ENCODE results near the gene FAM53A.

FAM53A gene

GRCh38 chr4:1660948-1661677, 23.0 kb downstream of the FAM53A start:
- TF ChIP-seq FOXM1 (IDR thresholded peaks at IDR 0.05; ENCODE audit: borderline replicate concordance, low read depth): no peak
- TF ChIP-seq MAX (IDR thresholded peaks at IDR 0.05): no peak
- TF ChIP-seq, protein P1, sequence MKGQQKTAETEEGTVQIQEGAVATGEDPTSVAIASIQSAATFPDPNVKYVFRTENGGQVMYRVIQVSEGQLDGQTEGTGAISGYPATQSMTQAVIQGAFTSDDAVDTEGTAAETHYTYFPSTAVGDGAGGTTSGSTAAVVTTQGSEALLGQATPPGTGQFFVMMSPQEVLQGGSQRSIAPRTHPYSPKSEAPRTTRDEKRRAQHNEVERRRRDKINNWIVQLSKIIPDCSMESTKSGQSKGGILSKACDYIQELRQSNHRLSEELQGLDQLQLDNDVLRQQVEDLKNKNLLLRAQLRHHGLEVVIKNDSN (IDR thresholded peaks at IDR 0.05): no peak
- no peak for TF ChIP-seq CREB1 (IDR thresholded peaks at IDR 0.05; ENCODE audit: low read depth)
- no peak for TF ChIP-seq RAD21 (IDR thresholded peaks at IDR 0.05; ENCODE audit: low read depth)
- TF ChIP-seq, protein P2, sequence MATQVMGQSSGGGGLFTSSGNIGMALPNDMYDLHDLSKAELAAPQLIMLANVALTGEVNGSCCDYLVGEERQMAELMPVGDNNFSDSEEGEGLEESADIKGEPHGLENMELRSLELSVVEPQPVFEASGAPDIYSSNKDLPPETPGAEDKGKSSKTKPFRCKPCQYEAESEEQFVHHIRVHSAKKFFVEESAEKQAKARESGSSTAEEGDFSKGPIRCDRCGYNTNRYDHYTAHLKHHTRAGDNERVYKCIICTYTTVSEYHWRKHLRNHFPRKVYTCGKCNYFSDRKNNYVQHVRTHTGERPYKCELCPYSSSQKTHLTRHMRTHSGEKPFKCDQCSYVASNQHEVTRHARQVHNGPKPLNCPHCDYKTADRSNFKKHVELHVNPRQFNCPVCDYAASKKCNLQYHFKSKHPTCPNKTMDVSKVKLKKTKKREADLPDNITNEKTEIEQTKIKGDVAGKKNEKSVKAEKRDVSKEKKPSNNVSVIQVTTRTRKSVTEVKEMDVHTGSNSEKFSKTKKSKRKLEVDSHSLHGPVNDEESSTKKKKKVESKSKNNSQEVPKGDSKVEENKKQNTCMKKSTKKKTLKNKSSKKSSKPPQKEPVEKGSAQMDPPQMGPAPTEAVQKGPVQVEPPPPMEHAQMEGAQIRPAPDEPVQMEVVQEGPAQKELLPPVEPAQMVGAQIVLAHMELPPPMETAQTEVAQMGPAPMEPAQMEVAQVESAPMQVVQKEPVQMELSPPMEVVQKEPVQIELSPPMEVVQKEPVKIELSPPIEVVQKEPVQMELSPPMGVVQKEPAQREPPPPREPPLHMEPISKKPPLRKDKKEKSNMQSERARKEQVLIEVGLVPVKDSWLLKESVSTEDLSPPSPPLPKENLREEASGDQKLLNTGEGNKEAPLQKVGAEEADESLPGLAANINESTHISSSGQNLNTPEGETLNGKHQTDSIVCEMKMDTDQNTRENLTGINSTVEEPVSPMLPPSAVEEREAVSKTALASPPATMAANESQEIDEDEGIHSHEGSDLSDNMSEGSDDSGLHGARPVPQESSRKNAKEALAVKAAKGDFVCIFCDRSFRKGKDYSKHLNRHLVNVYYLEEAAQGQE (IDR thresholded peaks at IDR 0.05; ENCODE audit: low read depth): no peak
- no peak for TF ChIP-seq NFIC (IDR thresholded peaks at IDR 0.05)
- TF ChIP-seq EGR1 (IDR thresholded peaks at IDR 0.05): no peak
- no peak for TF ChIP-seq ZBTB7A (IDR thresholded peaks at IDR 0.05; ENCODE audit: low read depth)
- TF ChIP-seq TAF1 (IDR thresholded peaks at IDR 0.05; ENCODE audit: low read depth): no peak
- no peak for TF ChIP-seq EP300 (IDR thresholded peaks at IDR 0.05; ENCODE audit: borderline replicate concordance)
- TF ChIP-seq YY1 (IDR thresholded peaks at IDR 0.05; ENCODE audit: low read depth): no peak
- no peak for TF ChIP-seq TCF12 (IDR thresholded peaks at IDR 0.05; ENCODE audit: low read depth)

DNA sequence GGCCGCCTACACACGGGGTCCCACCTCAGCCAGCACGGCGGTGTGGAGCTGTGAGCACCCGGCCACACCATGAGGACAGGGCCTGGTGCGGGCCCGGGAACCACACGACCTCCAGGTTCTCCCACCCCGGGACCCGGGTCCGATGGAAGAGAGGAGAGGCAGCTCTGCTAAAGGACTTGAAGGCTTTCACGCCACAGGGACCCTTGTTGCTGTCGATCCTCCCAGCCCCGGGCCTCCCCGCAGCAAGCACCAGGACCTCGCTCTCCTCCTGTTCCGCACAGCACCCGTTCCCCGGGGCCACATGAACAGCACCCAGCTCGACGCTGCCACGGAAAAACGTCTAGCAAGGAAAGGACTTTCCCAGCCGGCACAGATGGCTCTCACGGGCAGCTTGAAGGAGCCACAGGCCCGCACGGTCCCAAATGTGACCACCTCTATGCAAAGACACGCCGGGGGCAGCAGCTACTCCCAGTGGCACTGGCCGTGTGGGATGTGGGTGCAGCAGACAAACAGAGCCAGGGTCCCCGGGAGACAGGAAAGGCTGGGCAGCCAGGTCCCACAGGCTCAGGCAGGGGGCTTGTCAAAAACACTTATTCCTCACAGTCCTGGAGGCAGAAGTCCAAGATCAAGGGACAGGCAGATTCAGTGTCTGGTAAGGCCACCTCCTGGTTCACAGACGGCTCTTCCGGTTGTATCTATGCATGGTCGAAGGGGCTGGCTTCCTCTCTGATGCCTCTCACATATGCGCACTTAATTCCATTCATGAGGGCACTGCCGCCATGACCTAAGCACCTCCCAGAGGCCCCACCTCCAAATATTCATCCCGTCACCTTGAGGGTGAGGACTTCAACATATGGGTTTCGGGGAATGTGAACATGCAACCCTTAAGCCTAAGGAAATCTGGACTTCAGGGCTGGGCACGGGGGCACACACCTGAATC, 24.7 kb downstream of the FAM53A start:
- TF ChIP-seq FOXM1 (IDR thresholded peaks at IDR 0.05; ENCODE audit: borderline replicate concordance, low read depth) (no peak), RAD21 (IDR thresholded peaks at IDR 0.05; ENCODE audit: low read depth) (no peak), CEBPB (IDR thresholded peaks at IDR 0.05) (no peak), ZBTB7A (IDR thresholded peaks at IDR 0.05; ENCODE audit: low read depth) (no peak), MAX (IDR thresholded peaks at IDR 0.05) (no peak), TCF12 (IDR thresholded peaks at IDR 0.05; ENCODE audit: low read depth) (no peak), TAF1 (IDR thresholded peaks at IDR 0.05; ENCODE audit: low read depth) (no peak), NFIC (IDR thresholded peaks at IDR 0.05) (no peak), EGR1 (IDR thresholded peaks at IDR 0.05) (no peak), TEAD4 (IDR thresholded peaks at IDR 0.05) (no peak), EP300 (IDR thresholded peaks at IDR 0.05; ENCODE audit: borderline replicate concordance) (no peak), YY1 (IDR thresholded peaks at IDR 0.05; ENCODE audit: low read depth) (no peak)
- TF ChIP-seq, protein P1 (IDR thresholded peaks at IDR 0.05): no peak
- TF ChIP-seq, protein P2 (IDR thresholded peaks at IDR 0.05; ENCODE audit: low read depth): no peak

DNA sequence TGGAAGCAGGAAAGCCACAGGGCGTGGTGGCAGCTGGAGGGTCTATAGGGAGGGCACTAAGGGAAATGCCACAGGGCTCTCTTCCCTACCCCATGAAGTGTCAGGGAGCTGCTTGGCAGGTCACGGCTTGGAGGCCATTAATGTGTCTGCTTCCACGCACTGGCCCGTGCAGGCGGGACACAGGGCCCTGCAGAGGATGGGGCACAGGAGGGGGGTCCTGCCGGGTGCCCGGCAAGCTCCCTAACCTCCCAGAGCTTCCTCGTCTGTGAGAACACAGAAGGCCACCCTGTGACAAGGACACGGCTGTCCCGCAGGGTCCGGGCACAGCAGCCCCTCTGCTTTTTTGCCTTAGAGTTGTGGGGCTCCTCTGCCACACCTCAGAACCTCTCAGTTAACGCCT, 25.5 kb downstream of the FAM53A start:
- TF ChIP-seq TAF1 (IDR thresholded peaks at IDR 0.05; ENCODE audit: low read depth) (no peak), RAD21 (IDR thresholded peaks at IDR 0.05; ENCODE audit: low read depth) (no peak), CREB1 (IDR thresholded peaks at IDR 0.05; ENCODE audit: low read depth) (no peak), EP300 (IDR thresholded peaks at IDR 0.05; ENCODE audit: borderline replicate concordance) (no peak), ZBTB7A (IDR thresholded peaks at IDR 0.05; ENCODE audit: low read depth) (no peak), YY1 (IDR thresholded peaks at IDR 0.05; ENCODE audit: low read depth) (no peak), FOXM1 (IDR thresholded peaks at IDR 0.05; ENCODE audit: borderline replicate concordance, low read depth) (no peak), CEBPB (IDR thresholded peaks at IDR 0.05) (no peak), TEAD4 (IDR thresholded peaks at IDR 0.05) (no peak), EGR1 (IDR thresholded peaks at IDR 0.05) (no peak), NFIC (IDR thresholded peaks at IDR 0.05) (no peak), TCF12 (IDR thresholded peaks at IDR 0.05; ENCODE audit: low read depth) (no peak), MAX (IDR thresholded peaks at IDR 0.05) (no peak)
- TF ChIP-seq, protein P2 (IDR thresholded peaks at IDR 0.05; ENCODE audit: low read depth): no peak
- TF ChIP-seq, protein P1 (IDR thresholded peaks at IDR 0.05): no peak
